ENCODE data around the gene GJB3.

- no peak for TF ChIP-seq PKNOX1 (IDR thresholded peaks at IDR 0.05)
- no peak for TF ChIP-seq BHLHE40 (IDR thresholded peaks at IDR 0.05; ENCODE audit: borderline replicate concordance)
- TF ChIP-seq SP1 (IDR thresholded peaks at IDR 0.05), result no peak
- TF ChIP-seq FOXM1 (IDR thresholded peaks at IDR 0.05; ENCODE audit: borderline replicate concordance), result no peak
- TF ChIP-seq HDGF (IDR thresholded peaks at IDR 0.05; ENCODE audit: borderline replicate concordance), result no peak
- no peak for TF ChIP-seq L3MBTL2 (conservative IDR thresholded peaks at IDR 0.05)
- no peak for TF ChIP-seq ZNF384 (IDR thresholded peaks at IDR 0.05)
- TF ChIP-seq SUZ12 (IDR thresholded peaks at IDR 0.05), result no peak
- TF ChIP-seq ELF4 (IDR thresholded peaks at IDR 0.05), result no peak
Measured at GRCh38 chr1:34747638-34747941, 33.4 kb upstream of the GJB3 start.

Data from HEK293T (cell line).